Activated CD4-positive, alpha-beta memory T cell treated with anti-CD3 and anti-CD28 coated beads for 36 hours (primary cell): Measurements from ENCODE around the gene METTL17. TPM values are rescaled to one million over a fixed set of nuclear protein-coding genes. Genes with fewer than 3 reads are reported as not detected.
"Not testable (repeated sequence)": the region's sequence is repeated elsewhere in the genome, so short reads cannot be mapped to it uniquely, and the experiment has no call there.

ENCODE experiments used
- CTCF ChIA-PET: fragments of 350-600 bp; sonication (Branson Sonifier 250); formaldehyde crosslinking; loops from one replicate; lab custom pipeline; 2021; ENCODE audit warnings: antibody characterized with exemption, inconsistent platforms; lab: Charles Lee
- POLR2A ChIA-PET: fragments of 350-600 bp; sonication (Branson Sonifier 250); formaldehyde crosslinking; loops from one replicate; lab custom pipeline; 2021; ENCODE audit warnings: antibody characterized with exemption; lab: Charles Lee
- DNase-seq: peaks from one replicate; pipeline ENCODE4 v3.0.0-alpha.2; 2020
- H3K27ac Mint-ChIP-seq: one replicate; pipeline ENCODE4 v1.8.0; 2021; ENCODE audit warnings: mixed read lengths
- H3K27me3 Mint-ChIP-seq: one replicate; pipeline ENCODE4 v1.8.0; 2021; ENCODE audit warnings: mixed read lengths
- H3K36me3 Mint-ChIP-seq: one replicate; pipeline ENCODE4 v1.8.0; 2021; ENCODE audit warnings: mixed read lengths
- H3K4me1 Mint-ChIP-seq: one replicate; pipeline ENCODE4 v1.8.0; 2021; ENCODE audit warnings: low read depth, mixed read lengths
- H3K4me3 Mint-ChIP-seq: one replicate; pipeline ENCODE4 v1.8.0; 2021; ENCODE audit warnings: mild to moderate bottlenecking, mixed read lengths
- H3K9me3 Mint-ChIP-seq: one replicate; pipeline ENCODE4 v1.8.0; 2021; ENCODE audit warnings: mixed read lengths
- intact Hi-C: fragments of 100-400 bp; cut with micrococcal nuclease; formaldehyde crosslinking; loops from one replicate; pipeline ENCODE4 v1.15.1; 2023
- total RNA-seq, 2 experiments: library from RNA; stranded (reverse); gene quantifications; one replicate each; pipeline ENCODE4 v1.2.3, GENCODE V29; 2021

METTL17 gene
- total RNA-seq, 2 experiments from 2014 or later = 74.9 to 78.9 TPM

GRCh38 chr14:20971705-20972021 lies 18.1 kb upstream of the METTL17 start:
- peaks cover 11% of the 10 kb centered on the region for H3K4me1 Mint-ChIP-seq
- no peaks in the 10 kb centered on the region for H3K9me3 Mint-ChIP-seq
- H3K4me3 Mint-ChIP-seq = peak overlapping the region; percentile 84
- no peak for DNase-seq
- ChIA-PET CTCF (interaction anchor here (0.9 to 6.5 kb wide), 42 partner anchors 11 to 628 kb away, joined by 3 to 82 read pairs (median 6); partner anchors contain the start of genes APEX1, PARP2, PIP4P1 and RNASE11), POLR2A (interaction anchor here (1.2 kb wide), 1 partner anchor 133 kb away, joined by 4 read pairs; no protein-coding TSS in a partner anchor)
- peaks cover 25% of the 10 kb centered on the region for H3K27me3 Mint-ChIP-seq
- H3K36me3 Mint-ChIP-seq = no peaks in the 10 kb centered on the region
- no peak overlapping the region for H3K27ac Mint-ChIP-seq
- intact Hi-C loops = loop anchor here (1.0 to 10.0 kb wide), 7 partner anchors 10 to 289 kb away; partner anchors contain the start of genes METTL17 and RNASE4

GRCh38 chr14:20973501-20973900 lies 16.3 kb upstream of the METTL17 start:
- ChIA-PET POLR2A (no interaction called here), CTCF (interaction anchor here (0.9 to 6.5 kb wide), 8 partner anchors 12 to 277 kb away, joined by 3 to 82 read pairs (median 4); no protein-coding TSS in a partner anchor)
- DNase-seq = no peak
- H3K36me3 Mint-ChIP-seq = no peaks in the 10 kb centered on the region
- H3K4me1 Mint-ChIP-seq = peaks cover 11% of the 10 kb centered on the region
- H3K27me3 Mint-ChIP-seq = peaks cover 12% of the 10 kb centered on the region
- intact Hi-C loops = loop anchor here (5.0 to 10.0 kb wide), 3 partner anchors 101 to 291 kb away; partner anchors contain the start of gene RNASE4
- no peaks in the 10 kb centered on the region for H3K9me3 Mint-ChIP-seq
- H3K4me3 Mint-ChIP-seq = no peak overlapping the region
- H3K27ac Mint-ChIP-seq = no peak overlapping the region

GRCh38 chr14:20976291-20976690 lies 13.5 kb upstream of the METTL17 start:
- DNase-seq = no peak
- intact Hi-C loops = loop anchor here (10.0 kb wide), 1 partner anchor 221 kb away; no protein-coding TSS in a partner anchor
- ChIA-PET POLR2A (no interaction called here), CTCF (no interaction called here)
- Mint-ChIP-seq H3K36me3 (no peaks in the 10 kb centered on the region), H3K4me1 (peaks cover 4% of the 10 kb centered on the region), H3K9me3 (no peaks in the 10 kb centered on the region), H3K4me3 (no peak overlapping the region), H3K27ac (no peak overlapping the region), H3K27me3 (peaks cover 10% of the 10 kb centered on the region)

GRCh38 chr14:20978687-20979086 lies 11.1 kb upstream of the METTL17 start:
- ChIA-PET POLR2A (no interaction called here), CTCF (interaction anchor here (1.1 to 1.9 kb wide), 2 partner anchors 8 to 36 kb away, joined by 4 to 8 read pairs; no protein-coding TSS in a partner anchor)
- Mint-ChIP-seq H3K4me3 (no peak overlapping the region), H3K4me1 (no peaks in the 10 kb centered on the region), H3K27ac (no peak overlapping the region), H3K9me3 (no peaks in the 10 kb centered on the region), H3K36me3 (no peaks in the 10 kb centered on the region), H3K27me3 (peaks cover 3% of the 10 kb centered on the region)
- intact Hi-C loops = loop anchor here (10.0 kb wide), 1 partner anchor 224 kb away; no protein-coding TSS in a partner anchor
- DNase-seq = no peak

- Mint-ChIP-seq H3K4me3 (no peak overlapping the region), H3K27ac (no peak overlapping the region), H3K36me3 (no peaks in the 10 kb centered on the region), H3K4me1 (no peaks in the 10 kb centered on the region), H3K27me3 (peaks cover 3% of the 10 kb centered on the region), H3K9me3 (no peaks in the 10 kb centered on the region)
- POLR2A ChIA-PET = no interaction called here
- CTCF ChIA-PET = interaction anchor here (4.4 kb wide), 1 partner anchor 10 kb away, joined by 52 read pairs; no protein-coding TSS in a partner anchor
- DNase-seq = no peak
- intact Hi-C loops = no loop called here
Observed at GRCh38 chr14:20980906-20981305, 8.9 kb upstream of the METTL17 start.

- ChIA-PET POLR2A (no interaction called here), CTCF (interaction anchor here (0.7 to 4.4 kb wide), 4 partner anchors 12 to 125 kb away, joined by 3 to 52 read pairs (median 4); no protein-coding TSS in a partner anchor)
- intact Hi-C loops = no loop called here
- H3K4me3 Mint-ChIP-seq = no peak overlapping the region
- H3K36me3 Mint-ChIP-seq = no peaks in the 10 kb centered on the region
- no peak for DNase-seq
- H3K27ac Mint-ChIP-seq = no peak overlapping the region
- H3K4me1 Mint-ChIP-seq = peaks cover 3% of the 10 kb centered on the region
- no peaks in the 10 kb centered on the region for H3K9me3 Mint-ChIP-seq
- peaks cover 3% of the 10 kb centered on the region for H3K27me3 Mint-ChIP-seq
Observed at GRCh38 chr14:20982646-20983369, 7.0 kb upstream of the METTL17 start.

- H3K9me3 Mint-ChIP-seq, H3K36me3 Mint-ChIP-seq, H3K27me3 Mint-ChIP-seq, DNase-seq, H3K4me3 Mint-ChIP-seq, POLR2A ChIA-PET, H3K27ac Mint-ChIP-seq: not testable (repeated sequence)
- peaks cover 11% of the 10 kb centered on the region for H3K4me1 Mint-ChIP-seq
- intact Hi-C loops = loop anchor here (5.0 kb wide), 1 partner anchor 303 kb away; the partner anchor contains the start of gene RNASE4
- CTCF ChIA-PET = interaction anchor here (0.7 to 1.2 kb wide), 3 partner anchors 12 to 82 kb away, joined by 3 to 4 read pairs (median 3); no protein-coding TSS in a partner anchor
Observed at GRCh38 chr14:20985650-20986049, 4.1 kb upstream of the METTL17 start.

- POLR2A ChIA-PET = no interaction called here
- H3K36me3 Mint-ChIP-seq = peaks cover 6% of the 10 kb centered on the region
- CTCF ChIA-PET = interaction anchor here (0.7 to 3.1 kb wide), 2 partner anchors 16 to 32 kb away, joined by 3 to 23 read pairs; no protein-coding TSS in a partner anchor
- H3K4me1 Mint-ChIP-seq = peaks cover 18% of the 10 kb centered on the region
- H3K27ac Mint-ChIP-seq = no peak overlapping the region
- no peak for DNase-seq
- H3K4me3 Mint-ChIP-seq = no peak overlapping the region
- H3K9me3 Mint-ChIP-seq = no peaks in the 10 kb centered on the region
- peaks cover 3% of the 10 kb centered on the region for H3K27me3 Mint-ChIP-seq
- intact Hi-C loops = loop anchor here (5.0 kb wide), 1 partner anchor 305 kb away; the partner anchor contains the start of gene RNASE4
Observed at GRCh38 chr14:20986811-20987210, 3.0 kb upstream of the METTL17 start.

GRCh38 chr14:20988717-20989470 lies 886 bp upstream of the METTL17 start:
- Mint-ChIP-seq H3K27ac (peak overlapping the region; percentile 49), H3K4me1 (peaks cover 28% of the 10 kb centered on the region), H3K9me3 (no peaks in the 10 kb centered on the region), H3K27me3 (no peaks in the 10 kb centered on the region), H3K36me3 (peaks cover 16% of the 10 kb centered on the region), H3K4me3 (peak overlapping the region; percentile 37)
- intact Hi-C loops = loop anchor here (1.0 to 5.0 kb wide), 4 partner anchors 18 to 395 kb away; partner anchors contain the start of genes RNASE4 and SUPT16H
- no peak for DNase-seq
- POLR2A ChIA-PET = no interaction called here
- CTCF ChIA-PET = interaction anchor here (1.1 to 3.1 kb wide), 2 partner anchors 18 to 26 kb away, joined by 6 to 23 read pairs; no protein-coding TSS in a partner anchor

GRCh38 chr14:20989471-20989786 lies 351 bp upstream of the METTL17 start:
- peak overlapping the region; percentile 84 for H3K27ac Mint-ChIP-seq
- peaks cover 29% of the 10 kb centered on the region for H3K4me1 Mint-ChIP-seq
- H3K36me3 Mint-ChIP-seq = peaks cover 20% of the 10 kb centered on the region
- intact Hi-C loops = loop anchor here (1.0 to 5.0 kb wide), 4 partner anchors 18 to 395 kb away; partner anchors contain the start of genes RNASE4 and SUPT16H
- H3K27me3 Mint-ChIP-seq = no peaks in the 10 kb centered on the region
- peak overlapping the region; percentile 91 for H3K4me3 Mint-ChIP-seq
- POLR2A ChIA-PET = no interaction called here
- no peak for DNase-seq
- H3K9me3 Mint-ChIP-seq = no peaks in the 10 kb centered on the region
- CTCF ChIA-PET = interaction anchor here (1.1 to 3.1 kb wide), 2 partner anchors 19 to 25 kb away, joined by 6 to 23 read pairs; no protein-coding TSS in a partner anchor

GRCh38 chr14:20996521-20996920 lies 6.7 kb downstream of the METTL17 start:
- no peak for DNase-seq
- no peaks in the 10 kb centered on the region for H3K27me3 Mint-ChIP-seq
- H3K4me1 Mint-ChIP-seq = peaks cover 18% of the 10 kb centered on the region
- no peak overlapping the region for H3K27ac Mint-ChIP-seq
- intact Hi-C loops = no loop called here
- ChIA-PET POLR2A (interaction anchor here (0.7 kb wide), 1 partner anchor 15 kb away, joined by 3 read pairs; no protein-coding TSS in a partner anchor), CTCF (interaction anchor here (0.9 to 9.0 kb wide), 6 partner anchors 9 to 25 kb away, joined by 3 to 70 read pairs (median 4); no protein-coding TSS in a partner anchor)
- no peak overlapping the region for H3K4me3 Mint-ChIP-seq
- H3K36me3 Mint-ChIP-seq = peaks cover 39% of the 10 kb centered on the region
- H3K9me3 Mint-ChIP-seq = no peaks in the 10 kb centered on the region
